Fibroblast of peridontal ligament (primary cell): Measurements from ENCODE around the gene PLEKHM3.
"Not testable (repeated sequence)": the region's sequence is repeated elsewhere in the genome, so short reads cannot be mapped to it uniquely, and the experiment has no call there.

ENCODE experiments used
- DNase-seq: peaks from one replicate; pipeline ENCODE4 v3.0.0-alpha.2; 2010; ENCODE audit errors: extremely low read depth

Gene PLEKHM3

GRCh38 chr2:208036357-208036756 lies 11.0 kb upstream of the PLEKHM3 start:
- no peak for DNase-seq

GRCh38 chr2:208034503-208035140 lies 9.3 kb upstream of the PLEKHM3 start:
- DNase-seq: no peak

GRCh38 chr2:208033701-208034502 lies 8.6 kb upstream of the PLEKHM3 start:
- peak; percentile 18 for DNase-seq

GRCh38 chr2:208031608-208032019 lies 6.3 kb upstream of the PLEKHM3 start:
- DNase-seq: peak; percentile 49

- no peak for DNase-seq
Measured at GRCh38 chr2:208025814-208026184, 472 bp upstream of the PLEKHM3 start.

GRCh38 chr2:208024091-208024490 lies 1.2 kb downstream of the PLEKHM3 start:
- DNase-seq: no peak

GRCh38 chr2:208020253-208020652 lies 5.1 kb downstream of the PLEKHM3 start:
- DNase-seq: no peak

- not testable (repeated sequence) for DNase-seq
Measured at GRCh38 chr2:208018124-208018712, 7.1 kb downstream of the PLEKHM3 start.

- DNase-seq: no peak
Measured at GRCh38 chr2:208017721-208018120, 7.6 kb downstream of the PLEKHM3 start.

- no peak for DNase-seq
Measured at GRCh38 chr2:208015475-208015874, 9.9 kb downstream of the PLEKHM3 start.

- DNase-seq: no peak
Measured at GRCh38 chr2:208013285-208014178, 11.8 kb downstream of the PLEKHM3 start.

- no peak for DNase-seq
Measured at GRCh38 chr2:208012449-208012848, 12.9 kb downstream of the PLEKHM3 start.

- no peak for DNase-seq
Measured at GRCh38 chr2:208010506-208010905, 14.8 kb downstream of the PLEKHM3 start.

- DNase-seq: no peak
Measured at GRCh38 chr2:208006833-208007232, 18.5 kb downstream of the PLEKHM3 start.

GRCh38 chr2:208006337-208006736 lies 19.0 kb downstream of the PLEKHM3 start:
- no peak for DNase-seq

GRCh38 chr2:208001924-208002323 lies 23.4 kb downstream of the PLEKHM3 start:
- no peak for DNase-seq

GRCh38 chr2:208000701-208001395 lies 24.5 kb downstream of the PLEKHM3 start:
- peak; percentile 44 for DNase-seq

- DNase-seq: no peak
Measured at GRCh38 chr2:207996848-207997247, 28.5 kb downstream of the PLEKHM3 start.

- peak; percentile 52 for DNase-seq
Measured at GRCh38 chr2:207995887-207996286, 29.4 kb downstream of the PLEKHM3 start.

- DNase-seq: peak; percentile 72
Measured at GRCh38 chr2:207993151-207993763, 32.1 kb downstream of the PLEKHM3 start.

- DNase-seq: no peak
Measured at GRCh38 chr2:207991944-207992343, 33.4 kb downstream of the PLEKHM3 start.
